Pancreas (tissue), 10 donors: ENCODE measurements around the gene FRMPD4. TPM values are rescaled to one million over a fixed set of nuclear protein-coding genes. Genes with fewer than 3 reads are reported as not detected.

ENCODE experiments used
- ATAC-seq, 4 donors: fragments of 200-7000 bp; cut with Tn5 transposase; one replicate each; pipeline versions ENCODE4 v1.8.0 to v1.9.1; 2020; ENCODE audit warnings: mild to moderate bottlenecking in 4 of 4, moderate library complexity in 4 of 4
- DNase-seq, 6 donors: peaks; one replicate each; pipeline ENCODE4 v3.0.0-alpha.2; 2020
- FAIRE-seq: peaks from 2 replicates; lab custom pipeline; 2012; peaks lifted over from hg19 to GRCh38; lab: Jason Lieb, UNC
- H3K27ac ChIP-seq, 4 donors: fragments of 200-600 bp; sonication (generic); 1 replicate in 3 of 4; 2 replicates in 1 of 4; pipeline versions ENCODE4 v1.5.0 to v1.8.0; 2020
- H3K27me3 ChIP-seq, 4 donors: fragments of 200-600 bp; one replicate each; pipeline ENCODE4 v1.8.0; 2021
- H3K36me3 ChIP-seq, 3 donors: fragments of 200-600 bp; sonication (generic) in 1 of 3; one replicate each; pipeline versions ENCODE4 v1.5.0 to v1.8.0; 2020 to 2021
- H3K4me1 ChIP-seq, 3 donors: fragments of 200-600 bp; one replicate each; pipeline ENCODE4 v1.8.0; 2021
- H3K4me3 ChIP-seq, 4 donors: fragments of 200-600 bp; sonication (generic) in 2 of 4; one replicate each; pipeline versions ENCODE4 v1.5.0 to v1.8.0; 2020 to 2021
- H3K9me3 ChIP-seq, 4 donors: fragments of 200-600 bp; one replicate each; pipeline ENCODE4 v1.8.0; 2021
- CTCF ChIP-seq, 4 donors: fragments of 200-600 bp; sonication (generic) in 3 of 4; IDR thresholded peaks; one replicate each; pipeline versions ENCODE4 v1.5.0 to v1.8.0; 2021; ENCODE audit warnings: antibody characterized with exemption in 4 of 4
- WGBS, 2 donors: extraction: QIAGEN DNeasy Blood & Tissue Kit; methylation state at CpG; one replicate each; pipeline ENCODE4 v1.1.7; 2013; 5-methylcytosine and 5-hydroxymethylcytosine counted together
- intact Hi-C, 3 donors: fragments of 100-400 bp; cut with DNase I; formaldehyde crosslinking; loops; one replicate each; pipeline versions ENCODE4 v1.11.1 to v1.14.2; 2022
- polyA plus RNA-seq, 2 donors: library from polyadenylated mRNA; stranded (reverse); fragments of 200-250 nt; gene quantifications; one replicate each; pipeline ENCODE4 v1.2.3, GENCODE V29; 2013
- total RNA-seq, 6 donors: library from RNA; stranded (reverse); fragmentation: NEBNext Ultra II Directional in 4 of 6; extraction: Animal tissue kit (Norgen Biotek cat#: 25700) in 4 of 6; gene quantifications; one replicate each; pipeline versions ENCODE4 v1.2.1 to v1.2.4, GENCODE V29; 2021 to 2023
- donor health status: healthy with polysubstance abuse.
- donor health status: DM: no; HTN: no; CAD: no; lungs with moderate emphysema.
- donor health status: DM: no; HTN: no; CAD: no.
- donor health status: control.
- donor health status: control.
- donor health status: Bipolar disorder and iron deficiency.
- donor health status: DM: yes; HTN: yes; CAD: no.
- donor health status: DM: no; HTN: no; CAD: no.
- donor health status: DM: no; HTN: no; CAD: no.
- donor health status: DM: yes; HTN: yes; CAD: no.

FRMPD4 gene
- total and polyA plus RNA-seq, 8 donors, result 0.03 to 0.23 (median 0.06) TPM; not detected in 1

GRCh38 chrX:12770440-12770839, 632.2 kb downstream of the FRMPD4 start:
- no peaks in the 10 kb centered on the region for H3K4me1 ChIP-seq
- 22 to 37% methylated on average over 5 of the region's 5 CpGs for WGBS, 2 donors
- ATAC-seq (peak; percentile 78 to 87 (median 84)), FAIRE-seq (peak; percentile 98), DNase-seq (no peak)
- no peaks in the 10 kb centered on the region for H3K36me3 ChIP-seq
- no peaks in the 10 kb centered on the region for H3K9me3 ChIP-seq
- H3K4me3 ChIP-seq, result no peak overlapping the region
- no peak overlapping the region for H3K27ac ChIP-seq
- intact Hi-C loops, result no loop called here
- TF ChIP-seq CTCF (IDR thresholded peaks at IDR 0.05), result peak; percentile 50 to 75 (median 64)
- H3K27me3 ChIP-seq, result peaks cover 0 to 24% (median 0%) of the 10 kb centered on the region in 4 donors

- Histone ChIP-seq H3K27me3 (peaks cover 0 to 25% (median 0%) of the 10 kb centered on the region in 4 donors), H3K4me1 (no peaks in the 10 kb centered on the region), H3K36me3 (no peaks in the 10 kb centered on the region), H3K4me3 (no peak overlapping the region), H3K27ac (no peak overlapping the region), H3K9me3 (no peaks in the 10 kb centered on the region)
- ATAC-seq (peak; percentile 95 to 97 (median 97)), FAIRE-seq (no peak), DNase-seq (peak; percentile 10 to 83 (median 55))
- intact Hi-C loops, result no loop called here
- TF ChIP-seq CTCF (IDR thresholded peaks at IDR 0.05), result peak; percentile 18 to 46 (median 28)
- WGBS, 2 donors, result 38 to 42% methylated on average over 22 of the region's 22 CpGs
Measured at GRCh38 chrX:12771445-12772069, 633.3 kb downstream of the FRMPD4 start.
